Kidney capillary endothelial cell (primary cell): Measurements from ENCODE around the gene LIN7B.

Experiments used
- DNase-seq: peaks from one replicate; pipeline ENCODE4 v3.0.0-alpha.2; 2018; ENCODE audit warnings: low spot score

Gene LIN7B

GRCh38 chr19:49165865-49166301 is 51.7 kb downstream of the LIN7B start:
- no peak for DNase-seq

DNA sequence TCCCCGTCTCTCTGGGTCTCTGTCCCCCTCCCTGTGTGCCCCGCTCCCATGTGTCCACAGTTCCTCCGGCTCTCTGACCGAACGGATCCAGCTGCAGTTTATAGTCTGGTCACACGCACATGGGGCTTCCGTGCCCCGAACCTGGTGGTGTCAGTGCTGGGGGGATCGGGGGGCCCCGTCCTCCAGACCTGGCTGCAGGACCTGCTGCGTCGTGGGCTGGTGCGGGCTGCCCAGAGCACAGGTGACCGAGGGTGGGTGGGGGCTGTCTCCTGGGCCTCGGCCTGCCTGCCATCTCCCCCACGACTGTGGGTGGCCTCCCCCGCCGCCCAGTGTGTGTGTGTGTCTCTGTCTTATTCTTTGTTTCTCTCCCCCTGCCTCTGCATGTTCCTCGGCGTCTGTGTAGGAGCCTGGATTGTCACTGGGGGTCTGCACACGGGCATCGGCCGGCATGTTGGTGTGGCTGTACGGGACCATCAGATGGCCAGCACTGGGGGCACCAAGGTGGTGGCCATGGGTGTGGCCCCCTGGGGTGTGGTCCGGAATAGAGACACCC is 53.8 kb downstream of the LIN7B start:
- no peak for DNase-seq
